ENCODE measurements around the gene STARD3. TPM values are rescaled to one million over a fixed set of nuclear protein-coding genes. Genes with fewer than 3 reads are reported as not detected.

The STARD3 gene
- total and polyA plus RNA-seq, 2 of the 13 experiments (the other 11 are each of a cell fraction or from before 2014, with no cell fraction given), result 34.6 to 100 TPM

- TF ChIP-seq ZEB1 (IDR thresholded peaks at IDR 0.05; ENCODE audit: insufficient replicate concordance, low read depth), result no peak
- TF ChIP-seq CTCF (CRISPR knock-in tag; IDR thresholded peaks at IDR 0.05), result peak; percentile 27
- no peak for TF ChIP-seq ZSCAN21 (CRISPR knock-in tag; IDR thresholded peaks at IDR 0.05; ENCODE audit: borderline replicate concordance)
- TF ChIP-seq AHR (CRISPR knock-in tag; IDR thresholded peaks at IDR 0.05), result no peak
- TF ChIP-seq PRDM15 (CRISPR knock-in tag; IDR thresholded peaks at IDR 0.05), result no peak
- peak; percentile 17 for TF ChIP-seq RBM39 (IDR thresholded peaks at IDR 0.05; ENCODE audit: low read depth, low read length, poor library complexity, severe bottlenecking)
- TF ChIP-seq ZMYM4 (CRISPR knock-in tag; IDR thresholded peaks at IDR 0.05), result no peak
- TF ChIP-seq AGO2 (optimal IDR thresholded peaks at IDR 0.05; ENCODE audit: low read depth, low read length), result peak; percentile 23
- peak; percentile 91 for TF ChIP-seq TEAD3 (CRISPR knock-in tag; optimal IDR thresholded peaks at IDR 0.05; ENCODE audit: borderline replicate concordance)
- TF ChIP-seq ZNF772 (CRISPR knock-in tag; IDR thresholded peaks at IDR 0.05), result no peak
- 0 out of 2 replicates have a peak, but pooled peaks have one; percentile 12 for TF ChIP-seq ZNF605 (CRISPR knock-in tag; IDR thresholded peaks at IDR 0.05)
- peak; percentile 69 for TF ChIP-seq ZKSCAN1 (IDR thresholded peaks at IDR 0.05; ENCODE audit: low read length)
- H3K79me2 ChIP-seq (ENCODE audit: insufficient read depth, low read length), result peaks cover 53% of the 10 kb centered on the region
- H2AFZ ChIP-seq (ENCODE audit: low read length), result no peak overlapping the region
- H3K27me3 ChIP-seq (ENCODE audit: control insufficient read depth in 1 of 2, insufficient read depth in 2 of 2, low read length in 2 of 2), result no peaks in the 10 kb centered on the region
- ATAC-seq (no peak), DNase-seq (ENCODE audit: low spot score) (no peak), FAIRE-seq (no peak)
- H3K36me3 ChIP-seq (replicated peaks in 1 of 2; ENCODE audit: control insufficient read depth in 1 of 2, insufficient read depth in 2 of 2, low read length in 2 of 2), result peaks cover 33 to 39% of the 10 kb centered on the region in 2 experiments
- H3K4me1 ChIP-seq (ENCODE audit: insufficient read depth, low read length), result peaks cover 51% of the 10 kb centered on the region
- no peaks in the 10 kb centered on the region for H3K9me3 ChIP-seq (ENCODE audit: low read length)
- intact Hi-C loops (cut with micrococcal nuclease; ENCODE audit: unreplicated experiment) (no loop called here), in situ Hi-C loops (cut with HindIII; ENCODE audit: extremely low pct_ligation_motif_present, low pct_unique_long_range_greater_than_20kb) (no loop called here)
- BruUV-seq (replicated peaks), result no TSS peak
- CTCF ChIA-PET (ENCODE audit: low intra/inter-chr PET ratio, low total read pairs), result no interaction called here
- no peak overlapping the region for H3K9ac ChIP-seq (ENCODE audit: insufficient read depth, low read depth, low read length)
- no peak overlapping the region; a peak in 1 of 6 replicates for H3K4me3 ChIP-seq (replicated peaks in 1 of 3; ENCODE audit: insufficient read depth in 1 of 3, low read depth in 2 of 3, low read length in 3 of 3)
- POLR2A ChIA-PET, result interaction anchor here (0.7 to 3.0 kb wide), 4 partner anchors 9 to 33 kb away, joined by 3 to 9 read pairs (median 6); partner anchors contain the start of gene GRB7
- peaks cover 14% of the 10 kb centered on the region; the same call in 1 of the 2 replicates for H4K20me1 ChIP-seq (ENCODE audit: insufficient read depth, low read length)
- H3K4me2 ChIP-seq (ENCODE audit: low read depth, low read length), result no peak overlapping the region
- no peak overlapping the region for H3K27ac ChIP-seq (ENCODE audit: extremely low read length, insufficient read depth, low read length)
- WGBS (ENCODE audit: low lambda C conversion rate), result 97% methylated on average over 11 of the region's 11 CpGs
Measured at GRCh38 chr17:39704821-39705551, 68.0 kb downstream of the STARD3 start.

Measured in HepG2 (cell line).